ENCODE data around the gene EPHA3. TPM values are rescaled to one million over a fixed set of nuclear protein-coding genes. Genes with fewer than 3 reads are reported as not detected.

EPHA3 gene
- total and polyA plus RNA-seq, 2 of the 4 experiments (the other 2 are of a cell fraction) = 0.10 to 0.18 TPM

DNA sequence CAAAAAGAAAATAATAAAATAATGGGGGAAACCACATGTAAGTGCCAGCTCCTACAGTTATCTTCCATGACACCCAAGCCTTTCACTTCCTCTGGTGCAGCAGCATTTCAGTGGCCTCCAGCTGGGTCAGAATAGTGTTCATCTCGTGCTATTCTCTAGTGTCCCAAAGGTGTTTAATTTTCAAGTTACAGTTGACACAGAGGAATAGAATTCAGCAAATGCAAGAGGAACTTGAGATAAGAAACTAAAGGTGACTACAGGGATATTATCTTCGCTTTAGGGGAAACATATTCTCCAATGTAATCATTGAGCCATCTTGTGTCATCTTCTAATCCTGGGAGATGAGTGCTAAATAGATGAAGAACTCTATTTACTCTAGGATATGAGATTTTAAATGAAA lies 212.8 kb downstream of the EPHA3 start:
- no peak overlapping the region for H2AK9ac ChIP-seq (replicated peaks; ENCODE audit: low read depth, low read length, poor library complexity)
- no peaks in the 10 kb centered on the region for H3K79me1 ChIP-seq (ENCODE audit: low read depth in 1 of 2, low read length in 2 of 2)
- in situ Hi-C loops (cut with MboI; ENCODE audit: low sequenced_read_pairs) = no loop called here
- POLR2A ChIA-PET (ENCODE audit: unreplicated experiment) = no interaction called here
- H3K4me2 ChIP-seq (ENCODE audit: low read depth, low read length) = no peak overlapping the region
- no peak overlapping the region for H2BK20ac ChIP-seq (ENCODE audit: low read depth, low read length)
- H3K27ac ChIP-seq (ENCODE audit: insufficient read depth, low read length) = no peak overlapping the region
- H3K9me3 ChIP-seq (ENCODE audit: control insufficient read depth, insufficient read depth, low read length) = no peaks in the 10 kb centered on the region
- dilution Hi-C loops (cut with HindIII; ENCODE audit: low sequenced_read_pairs, unreplicated experiment) = no loop called here
- H3K14ac ChIP-seq (replicated peaks; ENCODE audit: low read depth, low read length) = no peak overlapping the region
- ATAC-seq (ENCODE audit: low read depth) = no peak
- H3K9ac ChIP-seq (ENCODE audit: low read depth, low read length) = no peak overlapping the region
- CTCF ChIA-PET = no interaction called here
- H3K4me3 ChIP-seq (ENCODE audit: insufficient read depth, low read depth, low read length) = no peak overlapping the region
- no peak for TF ChIP-seq RCOR1 (IDR thresholded peaks at IDR 0.05; ENCODE audit: insufficient replicate concordance, low read length)
- TF ChIP-seq POLR2A (IDR thresholded peaks at IDR 0.05; ENCODE audit: low read depth, low read length) = no peak
- TF ChIP-seq FOS (IDR thresholded peaks at IDR 0.05; ENCODE audit: low read depth, low read length) = no peak
- TF ChIP-seq MXI1 (IDR thresholded peaks at IDR 0.05; ENCODE audit: borderline replicate concordance, low read depth, low read length) = no peak
- TF ChIP-seq NFE2L2 (IDR thresholded peaks at IDR 0.05; ENCODE audit: low read depth, low read length) = no peak
- TF ChIP-seq SMC3 (IDR thresholded peaks at IDR 0.05; ENCODE audit: low read depth, low read length) = no peak
- TF ChIP-seq, protein P1, sequence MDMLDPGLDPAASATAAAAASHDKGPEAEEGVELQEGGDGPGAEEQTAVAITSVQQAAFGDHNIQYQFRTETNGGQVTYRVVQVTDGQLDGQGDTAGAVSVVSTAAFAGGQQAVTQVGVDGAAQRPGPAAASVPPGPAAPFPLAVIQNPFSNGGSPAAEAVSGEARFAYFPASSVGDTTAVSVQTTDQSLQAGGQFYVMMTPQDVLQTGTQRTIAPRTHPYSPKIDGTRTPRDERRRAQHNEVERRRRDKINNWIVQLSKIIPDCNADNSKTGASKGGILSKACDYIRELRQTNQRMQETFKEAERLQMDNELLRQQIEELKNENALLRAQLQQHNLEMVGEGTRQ (IDR thresholded peaks at IDR 0.05; ENCODE audit: low read depth, low read length) = no peak
- no peak for TF ChIP-seq CEBPB (IDR thresholded peaks at IDR 0.05; ENCODE audit: low read depth, low read length)
- TF ChIP-seq BHLHE40 (IDR thresholded peaks at IDR 0.05; ENCODE audit: low read depth, low read length) = no peak
- no peak for TF ChIP-seq CHD1 (IDR thresholded peaks at IDR 0.05; ENCODE audit: low read depth, low read length)
- TF ChIP-seq, protein P2, sequence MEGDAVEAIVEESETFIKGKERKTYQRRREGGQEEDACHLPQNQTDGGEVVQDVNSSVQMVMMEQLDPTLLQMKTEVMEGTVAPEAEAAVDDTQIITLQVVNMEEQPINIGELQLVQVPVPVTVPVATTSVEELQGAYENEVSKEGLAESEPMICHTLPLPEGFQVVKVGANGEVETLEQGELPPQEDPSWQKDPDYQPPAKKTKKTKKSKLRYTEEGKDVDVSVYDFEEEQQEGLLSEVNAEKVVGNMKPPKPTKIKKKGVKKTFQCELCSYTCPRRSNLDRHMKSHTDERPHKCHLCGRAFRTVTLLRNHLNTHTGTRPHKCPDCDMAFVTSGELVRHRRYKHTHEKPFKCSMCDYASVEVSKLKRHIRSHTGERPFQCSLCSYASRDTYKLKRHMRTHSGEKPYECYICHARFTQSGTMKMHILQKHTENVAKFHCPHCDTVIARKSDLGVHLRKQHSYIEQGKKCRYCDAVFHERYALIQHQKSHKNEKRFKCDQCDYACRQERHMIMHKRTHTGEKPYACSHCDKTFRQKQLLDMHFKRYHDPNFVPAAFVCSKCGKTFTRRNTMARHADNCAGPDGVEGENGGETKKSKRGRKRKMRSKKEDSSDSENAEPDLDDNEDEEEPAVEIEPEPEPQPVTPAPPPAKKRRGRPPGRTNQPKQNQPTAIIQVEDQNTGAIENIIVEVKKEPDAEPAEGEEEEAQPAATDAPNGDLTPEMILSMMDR (conservative IDR thresholded peaks at IDR 0.05; ENCODE audit: low read depth, low read length) = no peak
- no peak for TF ChIP-seq MAZ (IDR thresholded peaks at IDR 0.05; ENCODE audit: borderline replicate concordance, low read depth, low read length)
- no peak for TF ChIP-seq RFX5 (IDR thresholded peaks at IDR 0.05; ENCODE audit: low read depth, low read length)
- intact Hi-C loops (cut with micrococcal nuclease) = no loop called here
- H3K9me1 ChIP-seq (ENCODE audit: insufficient read depth, low read length) = no peaks in the 10 kb centered on the region
- no peaks in the 10 kb centered on the region for H4K20me1 ChIP-seq (ENCODE audit: insufficient read depth, low read length)
- no peak overlapping the region for H2AFZ ChIP-seq (replicated peaks; ENCODE audit: low read length, poor library complexity)
- H2AK5ac ChIP-seq (ENCODE audit: low read depth, low read length) = no peak overlapping the region
- H3K4me1 ChIP-seq (ENCODE audit: control insufficient read depth, insufficient read depth, low read length) = no peaks in the 10 kb centered on the region
- H2BK5ac ChIP-seq (ENCODE audit: low read depth, low read length, poor library complexity, severe bottlenecking) = no peak overlapping the region
- WGBS, 2 experiments (ENCODE audit: extremely low coverage in 2 of 2, insufficient read length in 1 of 2) = no CpG with 5 or more reads among the region's 2 CpGs
- no peak overlapping the region for H3K56ac ChIP-seq (ENCODE audit: extremely low read depth, insufficient read depth, low read length)
- no peak overlapping the region for H4K8ac ChIP-seq (ENCODE audit: low read depth in 2 of 2, low read length in 2 of 2)
- no peak overlapping the region for H3K18ac ChIP-seq (ENCODE audit: low read depth, low read length)
- H4K5ac ChIP-seq (ENCODE audit: low read depth, low read length) = no peak overlapping the region
- H3K23ac ChIP-seq (ENCODE audit: low read depth, low read length) = no peak overlapping the region
- no peaks in the 10 kb centered on the region for H3K36me3 ChIP-seq (ENCODE audit: control insufficient read depth, insufficient read depth, low read length)
- H3K27me3 ChIP-seq (ENCODE audit: control insufficient read depth, insufficient read depth, low read length) = no peaks in the 10 kb centered on the region
- BruUV-seq (replicated peaks) = no TSS peak
- H2BK120ac ChIP-seq (ENCODE audit: low read depth, low read length) = no peak overlapping the region
- H3K4ac ChIP-seq (ENCODE audit: low read depth, low read length) = no peak overlapping the region
- DNase-seq = no peak
- no peak overlapping the region for H2BK15ac ChIP-seq (ENCODE audit: low read depth, low read length)
- H4K91ac ChIP-seq (ENCODE audit: insufficient read depth, low read depth, low read length) = no peak overlapping the region
